Measurements from ENCODE around the gene ZW10.
A peak's percentile ranks its signal among the peaks of the same experiment; 100 is the strongest.

Gene ZW10

GRCh38 chr11:113697756-113698407, 75.6 kb downstream of the ZW10 start:
- no peak for DNase-seq

DNA sequence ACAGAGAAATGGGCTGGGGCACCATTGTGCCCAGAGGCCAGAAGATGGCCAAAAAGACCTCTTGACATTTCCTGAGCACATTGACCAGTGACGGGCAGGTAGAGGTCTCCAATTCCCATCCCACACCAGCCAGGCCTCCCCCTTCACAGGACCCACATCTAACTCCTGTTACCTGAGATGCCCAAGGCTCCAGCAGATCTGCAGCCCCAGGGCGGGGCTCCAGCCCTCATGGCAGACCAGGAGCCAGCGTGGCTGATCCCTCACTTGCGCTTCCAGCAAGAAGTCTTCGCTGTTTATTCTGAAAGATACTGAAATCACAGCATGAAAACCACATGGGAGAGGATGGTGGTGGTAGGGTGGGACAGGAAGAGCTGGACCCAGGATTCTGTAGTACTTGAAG, 76.4 kb downstream of the ZW10 start:
- DNase-seq = no peak

DNA sequence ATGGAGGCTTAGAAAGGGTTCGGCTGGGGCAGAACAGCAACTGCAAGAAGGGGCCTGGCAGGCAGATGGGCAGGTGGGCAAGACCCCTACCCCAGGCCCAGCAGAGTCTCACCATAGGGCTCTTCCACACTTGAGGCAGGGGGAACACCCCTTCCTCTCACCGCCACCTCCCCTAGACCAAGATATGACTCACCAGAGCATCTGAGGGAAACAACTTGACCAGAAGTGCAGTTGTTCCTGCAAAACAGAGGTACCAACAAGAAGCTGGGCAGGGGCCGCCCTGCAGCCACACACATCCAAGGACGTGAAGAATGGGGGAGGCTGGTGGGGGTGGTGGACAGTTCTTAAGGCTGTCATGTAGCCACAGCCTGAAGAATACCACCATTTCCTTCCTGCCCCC, 78.3 kb downstream of the ZW10 start:
- no peak for DNase-seq

DNA sequence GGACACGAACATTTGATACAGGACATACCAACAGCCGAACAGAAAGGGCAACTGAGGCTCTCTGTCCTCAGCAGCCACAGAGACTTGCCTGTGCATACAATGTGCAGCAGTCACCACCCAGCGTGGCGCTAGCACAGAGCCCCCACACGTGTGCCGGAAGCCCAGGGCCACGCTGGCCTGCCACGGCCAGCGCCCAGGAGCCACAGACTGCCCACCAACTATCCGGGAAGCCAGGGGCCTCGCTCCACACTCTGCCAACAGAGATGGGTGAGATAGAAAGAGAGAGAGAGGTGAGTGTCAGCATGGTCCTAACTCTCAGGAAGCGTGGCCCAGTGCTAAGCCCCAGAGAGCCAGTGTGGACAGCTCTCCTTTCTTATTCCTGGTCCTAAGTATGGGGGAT, 79.1 kb downstream of the ZW10 start:
- no peak for DNase-seq

- no peak for DNase-seq
Observed at GRCh38 chr11:113693030-113693429, 80.5 kb downstream of the ZW10 start.

DNA sequence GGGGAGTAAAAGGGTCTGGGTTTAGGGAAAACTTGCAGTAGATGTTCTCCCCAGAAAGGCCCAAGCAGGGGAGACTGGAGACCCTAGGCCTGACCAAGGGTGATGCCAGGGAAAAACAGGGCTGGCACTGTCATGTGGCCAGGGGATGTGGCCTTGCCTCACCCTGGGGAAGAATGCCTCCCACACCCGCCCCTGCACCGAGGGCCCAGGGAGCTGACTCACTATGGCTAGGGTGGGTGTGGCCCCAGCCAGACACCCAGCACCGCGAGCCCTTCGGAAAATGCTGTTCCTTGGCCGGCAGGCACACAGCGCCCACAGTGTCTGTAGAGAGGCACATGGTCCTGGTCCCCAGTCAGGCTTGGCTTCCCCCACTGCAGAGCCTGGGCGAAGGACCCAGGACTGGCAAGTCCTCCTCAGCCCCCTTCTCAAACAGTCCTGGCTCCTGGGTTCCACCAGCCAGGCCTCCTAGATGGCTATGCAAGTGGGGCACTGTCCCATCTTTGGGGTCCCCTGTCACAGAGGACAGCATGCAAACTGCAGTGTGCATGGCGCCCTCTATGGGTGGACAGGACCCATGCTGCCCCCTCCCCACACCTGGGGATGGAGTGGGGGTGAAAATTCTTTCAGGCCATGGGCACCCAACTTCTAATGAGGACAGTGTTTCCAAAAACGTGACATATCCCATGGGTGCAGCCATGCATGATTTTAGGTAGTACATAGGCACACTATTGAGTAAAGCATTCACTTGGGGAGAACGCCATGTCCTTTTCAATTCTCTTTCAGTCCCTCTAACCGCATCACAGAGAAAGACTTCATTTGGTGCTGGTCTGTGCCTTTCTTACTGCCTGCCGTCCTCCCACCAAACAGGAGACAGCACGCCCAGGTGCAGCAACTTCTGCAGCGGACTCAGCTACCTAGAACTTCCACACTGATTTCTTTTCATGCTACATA, 82.6 kb downstream of the ZW10 start:
- peak; percentile 18 for DNase-seq

DNA sequence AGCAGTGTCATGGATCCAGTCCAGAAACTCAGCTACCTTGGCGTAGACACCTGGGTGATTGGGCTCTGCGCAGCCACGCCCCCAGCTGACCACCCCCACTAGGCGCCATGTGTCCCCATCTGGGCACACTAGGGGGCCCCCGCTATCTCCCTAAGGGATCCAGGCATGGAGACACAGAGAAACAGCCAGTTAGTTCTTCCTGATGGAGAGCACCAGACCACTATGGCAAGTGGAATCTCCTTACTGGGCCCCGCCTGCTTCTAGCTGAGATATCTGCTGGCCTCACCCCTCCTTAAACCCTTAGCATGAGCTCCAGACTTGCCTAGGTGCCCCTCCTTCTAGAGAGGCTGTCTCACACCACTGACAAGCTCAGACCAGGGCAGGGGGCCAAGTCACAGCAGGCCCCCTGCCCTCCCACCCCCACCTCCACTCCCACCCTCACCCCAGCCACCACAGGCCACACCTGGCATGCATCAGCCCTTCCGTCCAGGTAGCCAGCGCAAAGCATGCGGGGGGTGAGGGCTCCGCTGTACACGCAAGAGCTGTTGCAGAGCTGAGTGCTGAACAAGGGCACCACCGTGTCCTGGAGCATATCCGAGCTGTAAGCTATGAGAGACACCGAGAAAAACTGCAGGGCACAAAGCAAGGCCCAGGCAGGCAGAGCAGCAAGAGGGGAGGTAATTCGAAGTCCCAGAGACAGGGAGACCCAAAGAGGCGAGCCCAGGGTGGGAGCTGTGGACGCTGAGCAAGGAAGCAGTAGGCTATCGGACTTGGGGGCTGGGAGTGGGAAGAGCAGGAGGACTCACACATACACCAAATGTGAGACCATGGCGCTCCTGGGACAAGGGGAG, 83.5 kb downstream of the ZW10 start:
- DNase-seq = no peak

DNA sequence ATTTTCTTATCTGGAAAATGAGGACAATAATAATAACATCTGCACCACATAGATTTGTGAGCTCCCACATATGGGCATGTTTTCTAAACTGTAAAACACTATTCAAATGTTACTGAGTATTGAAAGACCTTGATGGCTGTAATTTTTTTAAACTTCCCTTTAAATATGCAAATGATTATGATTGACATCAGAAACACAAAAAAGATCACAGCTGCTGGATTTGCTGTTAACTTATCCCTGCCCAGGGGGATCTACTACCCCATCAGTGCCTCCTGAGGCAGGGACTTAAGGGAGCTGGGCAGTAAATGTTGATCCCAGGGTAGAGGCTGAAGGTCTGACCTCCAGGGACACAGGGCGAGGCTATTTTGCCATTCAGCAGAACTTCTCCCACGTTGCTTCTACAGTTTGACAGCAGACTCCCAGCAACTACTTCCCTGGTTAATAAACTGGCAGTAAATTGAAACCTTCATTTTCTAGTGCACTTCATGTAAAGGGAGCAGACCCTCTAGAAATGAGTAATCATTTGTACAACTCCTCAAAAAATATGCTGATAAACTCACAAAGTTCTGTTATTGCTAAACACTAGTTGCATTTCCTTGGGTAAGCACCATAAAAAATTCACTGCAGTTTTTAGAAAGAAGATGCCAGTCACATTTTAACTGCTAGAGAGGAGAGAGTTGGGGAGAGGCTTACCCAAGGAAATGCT, 87.7 kb downstream of the ZW10 start:
- DNase-seq = no peak

DNA sequence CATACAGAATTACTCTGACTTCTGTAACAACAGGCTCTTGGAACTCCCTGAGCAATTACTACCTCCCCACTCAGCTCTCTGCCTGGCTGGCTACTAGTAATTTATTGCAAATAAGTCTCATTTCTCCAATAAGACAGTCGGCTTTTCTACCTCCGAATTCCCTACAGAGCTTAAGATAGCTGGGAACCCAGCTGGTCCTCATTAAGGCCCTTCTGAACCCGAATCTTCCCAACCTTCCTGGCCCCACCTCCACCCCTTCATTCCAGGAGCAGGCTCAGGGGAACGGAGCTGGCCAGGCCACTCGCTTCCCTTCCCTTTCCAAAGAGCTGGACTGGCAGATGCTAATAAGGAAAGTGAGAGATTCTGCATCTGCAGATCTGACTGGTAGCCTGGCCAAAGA, 89.0 kb downstream of the ZW10 start:
- DNase-seq = no peak

GRCh38 chr11:113683481-113684046, 89.9 kb downstream of the ZW10 start:
- no peak for DNase-seq
